NT2/D1 (cell line): ENCODE results near the gene KRT27.

Source experiments
- DNase-seq: peaks from one replicate; pipeline ENCODE4 v3.0.0-alpha.2; 2011; ENCODE audit warnings: low read depth, low spot score
- H3K27me3 ChIP-seq: 2 replicates; pipeline ENCODE4 v1.6.0; 2011; ENCODE audit warnings: mild to moderate bottlenecking; ENCODE audit not compliant: insufficient read length, insufficient read depth
- H3K36me3 ChIP-seq: 2 replicates; pipeline ENCODE4 v1.6.1; 2011; ENCODE audit warnings: mild to moderate bottlenecking, low read length, mixed read lengths; ENCODE audit not compliant: insufficient read depth, insufficient read length
- H3K4me1 ChIP-seq: 2 replicates; pipeline ENCODE4 v1.5.1; 2011; ENCODE audit not compliant: insufficient read depth, insufficient read length
- H3K4me3 ChIP-seq: 2 replicates; pipeline ENCODE4 v1.5.1; 2011; ENCODE audit warnings: low read depth; ENCODE audit not compliant: insufficient read length
- H3K9ac ChIP-seq: 2 replicates; pipeline ENCODE4 v1.6.0; 2011; ENCODE audit warnings: low read depth; ENCODE audit not compliant: insufficient read length
- H3K9me3 ChIP-seq: 2 replicates; pipeline ENCODE4 v1.5.1; 2011; ENCODE audit warnings: mild to moderate bottlenecking, low read length; ENCODE audit not compliant: insufficient read depth
- SUZ12 ChIP-seq: IDR thresholded peaks from 2 replicates; pipeline ENCODE4 v1.6.1; 2011; ENCODE audit not compliant: insufficient read length, insufficient read depth; ENCODE audit errors: extremely low read depth
- YY1 ChIP-seq: IDR thresholded peaks from 2 replicates; pipeline ENCODE4 v1.6.1; 2011; ENCODE audit not compliant: insufficient read length, insufficient read depth
- ZNF274 ChIP-seq: IDR thresholded peaks from 2 replicates; pipeline ENCODE4 v1.6.1; 2011; ENCODE audit warnings: mild to moderate bottlenecking, low read depth, low read length

Gene KRT27

DNA sequence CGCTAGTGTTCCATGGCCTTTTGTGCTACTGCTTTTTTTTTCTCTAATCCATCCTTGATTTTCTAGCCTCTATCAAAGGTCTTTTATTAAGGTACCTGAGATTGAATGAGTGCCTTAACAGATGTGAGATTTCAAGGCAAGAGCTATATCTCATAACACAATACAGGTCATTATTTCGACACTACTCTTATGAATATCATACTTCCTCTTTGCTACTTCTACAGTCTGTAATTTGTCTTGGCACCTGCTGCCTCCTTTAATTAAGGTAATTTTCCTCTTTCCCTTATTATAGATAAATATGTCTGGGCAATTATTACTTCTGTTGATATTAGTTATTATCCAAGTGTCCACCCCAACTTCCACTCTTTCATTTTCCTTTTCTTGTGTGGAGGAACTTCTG is 12.1 kb upstream of the KRT27 start:
- TF ChIP-seq SUZ12 (no peak), YY1 (no peak), ZNF274 (no peak)
- no peaks in the 10 kb centered on the region for H3K36me3 ChIP-seq
- H3K4me3 ChIP-seq = no peak overlapping the region
- DNase-seq = no peak
- no peaks in the 10 kb centered on the region for H3K4me1 ChIP-seq
- no peaks in the 10 kb centered on the region for H3K9me3 ChIP-seq
- no peak overlapping the region for H3K9ac ChIP-seq
- H3K27me3 ChIP-seq = no peaks in the 10 kb centered on the region

DNA sequence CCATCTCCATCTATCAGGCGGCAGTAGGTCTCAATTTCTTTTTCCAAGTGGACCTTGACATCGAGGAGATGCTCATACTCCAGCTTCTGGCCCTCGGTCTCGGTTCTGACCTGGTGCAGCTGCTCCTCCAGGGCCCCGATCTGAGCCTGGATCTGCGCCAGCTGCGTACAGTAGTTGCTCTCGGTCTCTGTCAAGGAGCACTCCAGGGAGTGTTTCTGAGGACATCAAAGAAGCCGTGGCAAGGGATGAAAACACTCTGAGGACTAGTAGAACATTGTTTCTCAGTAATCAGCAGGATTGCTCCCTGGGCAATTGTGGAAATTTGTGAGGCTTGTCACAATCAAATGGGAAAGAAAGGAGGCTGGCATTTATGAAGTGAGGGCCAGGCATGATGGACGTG is 11.5 kb upstream of the KRT27 start:
- H3K27me3 ChIP-seq = no peaks in the 10 kb centered on the region
- no peak for DNase-seq
- no peak overlapping the region for H3K4me3 ChIP-seq
- TF ChIP-seq SUZ12 (no peak), YY1 (no peak)
- H3K9me3 ChIP-seq = no peaks in the 10 kb centered on the region
- H3K9ac ChIP-seq = no peak overlapping the region
- H3K36me3 ChIP-seq = no peaks in the 10 kb centered on the region
- H3K4me1 ChIP-seq = no peaks in the 10 kb centered on the region

GRCh38 chr17:40791787-40792436 is 9.6 kb upstream of the KRT27 start:
- H3K36me3 ChIP-seq = no peaks in the 10 kb centered on the region
- H3K9me3 ChIP-seq = no peaks in the 10 kb centered on the region
- no peak for TF ChIP-seq ZNF274
- no peak for TF ChIP-seq SUZ12
- TF ChIP-seq YY1 = no peak
- no peak overlapping the region for H3K9ac ChIP-seq
- no peaks in the 10 kb centered on the region for H3K4me1 ChIP-seq
- peak; percentile 23 for DNase-seq
- no peak overlapping the region for H3K4me3 ChIP-seq
- no peaks in the 10 kb centered on the region for H3K27me3 ChIP-seq

DNA sequence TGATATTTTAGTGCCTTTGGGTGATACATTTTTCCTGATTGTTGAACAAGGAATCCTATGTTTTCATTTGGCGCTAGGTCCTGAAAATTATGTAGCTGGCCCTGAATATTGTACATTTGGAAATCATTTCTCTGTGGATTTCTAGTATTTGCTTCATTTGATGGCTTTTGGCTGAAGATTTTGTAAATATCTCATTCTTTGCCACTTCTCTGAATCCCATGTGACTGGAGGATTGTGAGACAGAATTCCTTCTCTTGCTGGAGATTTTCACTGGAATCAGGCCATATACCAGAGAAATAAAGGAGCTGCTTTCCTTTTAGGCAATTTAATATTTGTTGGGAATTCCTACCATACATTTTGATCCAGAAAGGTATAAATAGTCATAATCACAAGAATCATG is 8.8 kb upstream of the KRT27 start:
- H3K9me3 ChIP-seq = no peaks in the 10 kb centered on the region
- TF ChIP-seq ZNF274 (no peak), YY1 (no peak), SUZ12 (no peak)
- H3K27me3 ChIP-seq = no peaks in the 10 kb centered on the region
- H3K4me1 ChIP-seq = no peaks in the 10 kb centered on the region
- no peak overlapping the region for H3K4me3 ChIP-seq
- no peaks in the 10 kb centered on the region for H3K36me3 ChIP-seq
- no peak for DNase-seq
- H3K9ac ChIP-seq = no peak overlapping the region

GRCh38 chr17:40779181-40779909 is 3.0 kb downstream of the KRT27 start:
- DNase-seq = no peak
- Histone ChIP-seq H3K9me3 (no peaks in the 10 kb centered on the region), H3K9ac (no peak overlapping the region), H3K4me3 (no peak overlapping the region), H3K36me3 (no peaks in the 10 kb centered on the region), H3K4me1 (no peaks in the 10 kb centered on the region), H3K27me3 (no peaks in the 10 kb centered on the region)
- TF ChIP-seq ZNF274 (no peak), SUZ12 (no peak), YY1 (no peak)

DNA sequence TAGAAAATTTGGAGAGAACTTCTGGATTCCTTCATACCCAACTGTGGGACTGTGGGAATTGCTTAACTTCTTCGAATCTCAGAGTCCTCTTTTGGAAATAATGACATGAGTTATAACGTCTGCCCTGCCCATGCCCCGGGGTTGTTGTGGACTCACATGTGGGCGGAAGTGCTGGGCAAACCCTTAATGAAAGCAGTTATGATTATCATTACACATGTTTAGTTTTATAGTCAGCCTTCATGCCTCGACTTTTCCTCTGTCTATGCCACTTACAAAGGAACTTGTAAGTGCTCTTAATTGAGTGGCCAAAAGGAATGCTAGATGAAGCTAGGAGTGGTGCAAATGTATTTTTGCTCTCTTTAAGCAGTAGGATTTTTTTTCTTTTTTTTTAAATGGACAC is 3.9 kb downstream of the KRT27 start:
- no peak for DNase-seq
- no peak overlapping the region for H3K4me3 ChIP-seq
- no peaks in the 10 kb centered on the region for H3K4me1 ChIP-seq
- no peak for TF ChIP-seq SUZ12
- no peak for TF ChIP-seq YY1
- no peak for TF ChIP-seq ZNF274
- no peaks in the 10 kb centered on the region for H3K27me3 ChIP-seq
- H3K36me3 ChIP-seq = no peaks in the 10 kb centered on the region
- H3K9me3 ChIP-seq = no peaks in the 10 kb centered on the region
- no peak overlapping the region for H3K9ac ChIP-seq

DNA sequence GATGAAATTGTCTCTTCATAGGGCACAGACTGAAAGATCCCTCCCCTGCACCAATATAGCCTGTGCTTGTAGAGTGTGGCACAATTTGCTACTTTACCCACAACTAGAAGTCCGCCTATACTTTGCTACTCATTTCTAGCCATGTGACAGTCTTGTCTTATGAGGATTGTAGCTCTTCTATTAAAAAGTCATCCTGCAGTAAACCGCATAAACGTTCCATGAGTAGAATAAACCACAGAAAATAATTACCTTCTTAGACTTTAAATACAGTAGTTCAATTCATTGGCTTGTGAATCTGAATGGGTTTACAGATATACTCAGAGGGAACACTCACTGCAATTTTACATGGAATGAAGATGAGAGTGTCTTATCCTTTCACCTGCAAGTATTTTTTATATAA is 4.4 kb downstream of the KRT27 start:
- no peaks in the 10 kb centered on the region for H3K4me1 ChIP-seq
- no peak overlapping the region for H3K9ac ChIP-seq
- no peak for DNase-seq
- H3K9me3 ChIP-seq = no peaks in the 10 kb centered on the region
- no peak for TF ChIP-seq SUZ12
- no peak for TF ChIP-seq ZNF274
- no peak for TF ChIP-seq YY1
- H3K4me3 ChIP-seq = no peak overlapping the region
- no peaks in the 10 kb centered on the region for H3K36me3 ChIP-seq
- no peaks in the 10 kb centered on the region for H3K27me3 ChIP-seq
